Tibial artery (tissue), 4 donors: ENCODE results near the gene UPB1.
"Not testable (repeated sequence)": the region's sequence is repeated elsewhere in the genome, so short reads cannot be mapped to it uniquely, and the experiment has no call there.

ENCODE experiments used
- DNase-seq, 2 donors: peaks; one replicate each; pipeline ENCODE4 v3.0.0-alpha.2; 2019
- H3K27ac ChIP-seq, 2 donors: fragments of 200-600 bp; sonication (generic) in 1 of 2; 1 replicate in 1 of 2; 2 replicates in 1 of 2; pipeline ENCODE4 v1.5.1; 2018 to 2019; ENCODE audit warnings: mild to moderate bottlenecking in 1 of 2
- H3K27me3 ChIP-seq, 2 donors: fragments of 200-600 bp; sonication (generic) in 1 of 2; one replicate each; pipeline versions ENCODE4 v1.5.1 to v1.6.0; 2016 to 2019
- H3K36me3 ChIP-seq, 3 donors: fragments of 200-600 bp; sonication (generic) in 2 of 3; one replicate each; pipeline ENCODE4 v1.5.1; 2016 to 2019; ENCODE audit warnings: mild to moderate bottlenecking in 2 of 3
- H3K4me1 ChIP-seq, 4 donors: fragments of 200-600 bp; sonication (generic) in 2 of 4; 1 replicate in 3 of 4; 2 replicates in 1 of 4; pipeline ENCODE4 v1.5.1; 2016 to 2019
- H3K4me3 ChIP-seq, 2 donors: fragments of 200-600 bp; sonication (generic) in 1 of 2; 1 replicate in 1 of 2; 2 replicates in 1 of 2; pipeline ENCODE4 v1.5.1; 2018 to 2019; ENCODE audit warnings: mild to moderate bottlenecking in 2 of 2
- H3K9me3 ChIP-seq, 3 donors: fragments of 200-600 bp; sonication (generic) in 1 of 3; one replicate each; pipeline ENCODE4 v1.5.1; 2016 to 2019
- intact Hi-C: fragments of 100-400 bp; cut with DNase I; formaldehyde crosslinking; loops from one replicate; pipeline ENCODE4 v1.15.0; 2023; ENCODE audit warnings: low total_unique reads
- TF ChIP-seq, protein P1 (sequence below), 2 experiments: fragments of 200-600 bp in 1 of 2; fragments of 450-650 bp in 1 of 2; IDR thresholded peaks; one replicate each; pipeline ENCODE4 v1.5.1; 2017 to 2019; ENCODE audit warnings: antibody characterized with exemption in 2 of 2, mild to moderate bottlenecking in 1 of 2, moderate library complexity in 1 of 2

UPB1 gene

DNA sequence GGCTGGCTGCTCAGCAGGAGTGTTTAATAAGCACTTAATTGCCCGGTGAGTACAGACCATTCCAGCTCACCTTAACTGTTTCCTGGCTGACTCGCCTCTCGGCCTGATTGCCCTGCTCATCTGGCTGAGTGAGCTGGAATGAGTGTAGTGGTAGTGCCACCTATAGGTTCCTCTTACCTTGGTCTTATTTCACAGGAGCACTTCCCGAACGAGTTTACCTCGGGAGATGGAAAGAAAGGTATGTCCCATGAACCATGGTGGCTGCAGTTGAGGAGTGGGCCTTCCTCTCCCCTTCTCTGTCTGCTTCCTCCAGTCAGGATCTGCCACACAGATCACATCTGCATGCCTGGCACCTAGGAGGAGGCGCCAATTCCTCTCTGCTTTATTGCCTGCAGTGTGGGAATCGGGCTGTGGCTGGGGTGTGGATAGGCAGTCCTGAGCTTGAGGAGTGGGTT lies 26.7 kb downstream of the UPB1 start:
- no peaks in the 10 kb centered on the region for H3K36me3 ChIP-seq
- intact Hi-C loops: no loop called here
- TF ChIP-seq, protein P1, sequence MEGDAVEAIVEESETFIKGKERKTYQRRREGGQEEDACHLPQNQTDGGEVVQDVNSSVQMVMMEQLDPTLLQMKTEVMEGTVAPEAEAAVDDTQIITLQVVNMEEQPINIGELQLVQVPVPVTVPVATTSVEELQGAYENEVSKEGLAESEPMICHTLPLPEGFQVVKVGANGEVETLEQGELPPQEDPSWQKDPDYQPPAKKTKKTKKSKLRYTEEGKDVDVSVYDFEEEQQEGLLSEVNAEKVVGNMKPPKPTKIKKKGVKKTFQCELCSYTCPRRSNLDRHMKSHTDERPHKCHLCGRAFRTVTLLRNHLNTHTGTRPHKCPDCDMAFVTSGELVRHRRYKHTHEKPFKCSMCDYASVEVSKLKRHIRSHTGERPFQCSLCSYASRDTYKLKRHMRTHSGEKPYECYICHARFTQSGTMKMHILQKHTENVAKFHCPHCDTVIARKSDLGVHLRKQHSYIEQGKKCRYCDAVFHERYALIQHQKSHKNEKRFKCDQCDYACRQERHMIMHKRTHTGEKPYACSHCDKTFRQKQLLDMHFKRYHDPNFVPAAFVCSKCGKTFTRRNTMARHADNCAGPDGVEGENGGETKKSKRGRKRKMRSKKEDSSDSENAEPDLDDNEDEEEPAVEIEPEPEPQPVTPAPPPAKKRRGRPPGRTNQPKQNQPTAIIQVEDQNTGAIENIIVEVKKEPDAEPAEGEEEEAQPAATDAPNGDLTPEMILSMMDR (IDR thresholded peaks at IDR 0.05): peak; percentile 9 to 13
- no peaks in the 10 kb centered on the region for H3K9me3 ChIP-seq
- no peak for DNase-seq
- H3K4me1 ChIP-seq: peaks cover 0 to 9% (median 2%) of the 10 kb centered on the region in 4 donors
- H3K4me3 ChIP-seq: no peak overlapping the region
- H3K27ac ChIP-seq: no peak overlapping the region
- no peaks in the 10 kb centered on the region for H3K27me3 ChIP-seq

DNA sequence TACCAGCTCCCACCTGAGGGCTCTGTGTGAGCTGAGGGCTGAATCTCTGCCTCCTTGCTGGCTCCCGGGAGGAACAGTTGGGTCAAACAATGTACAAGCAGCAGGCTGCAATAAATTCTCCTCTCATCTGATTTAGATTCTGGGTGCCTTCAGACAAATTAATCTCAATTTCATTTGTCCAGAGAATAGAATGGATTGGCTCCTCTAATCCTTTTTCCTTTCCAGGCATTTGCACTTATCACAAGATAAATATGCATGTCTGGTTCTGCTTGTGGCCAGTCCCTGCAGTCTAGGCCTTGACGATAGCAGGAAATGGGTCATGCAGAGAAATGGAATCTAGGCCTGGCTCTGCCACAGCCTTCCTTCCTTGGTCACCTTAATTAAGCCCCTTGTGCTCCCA lies 28.7 kb downstream of the UPB1 start:
- H3K36me3 ChIP-seq: no peaks in the 10 kb centered on the region
- no peak overlapping the region for H3K4me3 ChIP-seq
- H3K27ac ChIP-seq: peak overlapping the region in 1 of 2 donors; percentile 22
- no peaks in the 10 kb centered on the region for H3K9me3 ChIP-seq
- intact Hi-C loops: no loop called here
- TF ChIP-seq, protein P1 (IDR thresholded peaks at IDR 0.05): no peak
- H3K4me1 ChIP-seq: peaks cover 0 to 9% (median 2%) of the 10 kb centered on the region in 4 donors
- DNase-seq: no peak
- H3K27me3 ChIP-seq: no peaks in the 10 kb centered on the region

DNA sequence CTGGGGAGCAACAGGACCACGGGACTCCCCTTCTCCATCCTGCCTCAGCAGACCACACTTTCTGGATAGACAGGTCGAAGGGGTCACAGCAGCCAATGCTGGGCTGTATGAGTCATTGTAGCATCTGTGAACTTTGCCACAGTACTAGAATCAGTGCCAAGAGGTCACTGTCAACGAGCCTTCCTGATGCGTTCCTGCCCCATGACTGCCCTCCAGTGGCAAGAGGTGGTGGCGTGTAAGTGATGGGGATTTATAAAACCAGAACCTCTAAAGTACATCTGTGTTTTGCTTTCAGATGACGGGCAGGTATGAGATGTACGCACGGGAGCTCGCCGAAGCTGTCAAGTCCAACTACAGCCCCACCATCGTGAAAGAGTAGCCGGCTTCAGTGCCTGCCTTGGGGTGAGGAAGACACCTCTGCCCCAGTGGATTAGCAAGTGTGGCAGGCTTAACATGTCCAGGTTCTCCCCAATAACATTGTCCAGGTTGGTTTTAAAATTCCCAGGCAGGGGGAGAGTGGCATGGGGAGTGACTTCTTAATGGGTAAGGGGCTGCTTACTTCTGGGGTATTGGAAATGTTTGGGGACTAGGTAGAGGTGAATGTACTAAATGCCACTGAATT lies 30.4 kb downstream of the UPB1 start:
- H3K36me3 ChIP-seq: no peaks in the 10 kb centered on the region
- TF ChIP-seq, protein P1 (IDR thresholded peaks at IDR 0.05): peak; percentile 72 to 78
- H3K9me3 ChIP-seq: no peaks in the 10 kb centered on the region
- H3K27ac ChIP-seq: no peak overlapping the region
- no peak overlapping the region for H3K4me3 ChIP-seq
- no peaks in the 10 kb centered on the region for H3K27me3 ChIP-seq
- DNase-seq: peak; percentile 81
- peaks cover 0 to 9% (median 2%) of the 10 kb centered on the region in 4 donors for H3K4me1 ChIP-seq
- intact Hi-C loops: no loop called here

- intact Hi-C loops: no loop called here
- no peaks in the 10 kb centered on the region for H3K9me3 ChIP-seq
- no peak overlapping the region for H3K4me3 ChIP-seq
- H3K27me3 ChIP-seq: no peaks in the 10 kb centered on the region
- DNase-seq: no peak
- TF ChIP-seq, protein P1 (IDR thresholded peaks at IDR 0.05): no peak
- H3K4me1 ChIP-seq: peaks cover 0 to 9% (median 2%) of the 10 kb centered on the region in 4 donors
- no peak overlapping the region for H3K27ac ChIP-seq
- H3K36me3 ChIP-seq: no peaks in the 10 kb centered on the region
Observed at GRCh38 chr22:24526191-24526590, 31.1 kb downstream of the UPB1 start.

DNA sequence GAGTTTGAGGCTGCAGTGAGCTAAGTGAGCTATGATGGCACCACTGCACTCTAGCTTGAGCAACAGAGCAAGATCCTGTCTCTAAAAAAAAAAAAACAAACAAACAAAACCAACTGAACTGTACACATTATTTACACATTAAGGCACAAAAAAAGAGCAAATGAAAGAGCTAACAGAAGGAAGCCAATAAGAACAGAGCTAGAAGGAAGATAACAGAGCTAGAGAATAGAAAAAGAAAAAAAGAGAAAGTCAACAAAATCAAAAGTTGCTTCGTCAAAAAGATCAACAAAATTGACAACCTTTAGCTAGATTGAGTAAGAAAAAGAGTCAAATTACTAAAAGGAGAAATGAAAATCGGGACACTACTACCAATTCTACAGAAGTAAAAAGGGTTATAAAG lies 34.8 kb downstream of the UPB1 start:
- H3K4me3 ChIP-seq: no peak overlapping the region
- TF ChIP-seq, protein P1 (IDR thresholded peaks at IDR 0.05): no peak
- peaks cover 0 to 6% (median 2%) of the 10 kb centered on the region in 4 donors for H3K4me1 ChIP-seq
- no peak overlapping the region for H3K27ac ChIP-seq
- H3K36me3 ChIP-seq: no peaks in the 10 kb centered on the region
- no peak for DNase-seq
- intact Hi-C loops: no loop called here
- H3K9me3 ChIP-seq: no peaks in the 10 kb centered on the region
- no peaks in the 10 kb centered on the region for H3K27me3 ChIP-seq

GRCh38 chr22:24530968-24531367 lies 35.8 kb downstream of the UPB1 start:
- DNase-seq, H3K27ac ChIP-seq, H3K4me1 ChIP-seq, H3K4me3 ChIP-seq, H3K9me3 ChIP-seq, intact Hi-C loops, H3K36me3 ChIP-seq, H3K27me3 ChIP-seq: not testable (repeated sequence)
